Stimulated activated CD8-positive, alpha-beta memory T cell treated with anti-CD3 and anti-CD28 coated beads, Interleukin-4, amount 100 ng/mL, for 24 hours (primary cell): ENCODE data around the gene QRFPR.
"Not testable (repeated sequence)": the region's sequence is repeated elsewhere in the genome, so short reads cannot be mapped to it uniquely, and the experiment has no call there.

ENCODE experiments used
- DNase-seq: peaks from one replicate; pipeline ENCODE4 v3.0.0-alpha.2; 2020; ENCODE audit warnings: low read depth

QRFPR gene

GRCh38 chr4:121339824-121340223 lies 41.0 kb downstream of the QRFPR start:
- no peak for DNase-seq

- DNase-seq, result no peak
Measured at GRCh38 chr4:121339307-121339706, 41.5 kb downstream of the QRFPR start.

GRCh38 chr4:121338518-121338917 lies 42.3 kb downstream of the QRFPR start:
- no peak for DNase-seq

GRCh38 chr4:121336706-121337105 lies 44.1 kb downstream of the QRFPR start:
- no peak for DNase-seq

DNA sequence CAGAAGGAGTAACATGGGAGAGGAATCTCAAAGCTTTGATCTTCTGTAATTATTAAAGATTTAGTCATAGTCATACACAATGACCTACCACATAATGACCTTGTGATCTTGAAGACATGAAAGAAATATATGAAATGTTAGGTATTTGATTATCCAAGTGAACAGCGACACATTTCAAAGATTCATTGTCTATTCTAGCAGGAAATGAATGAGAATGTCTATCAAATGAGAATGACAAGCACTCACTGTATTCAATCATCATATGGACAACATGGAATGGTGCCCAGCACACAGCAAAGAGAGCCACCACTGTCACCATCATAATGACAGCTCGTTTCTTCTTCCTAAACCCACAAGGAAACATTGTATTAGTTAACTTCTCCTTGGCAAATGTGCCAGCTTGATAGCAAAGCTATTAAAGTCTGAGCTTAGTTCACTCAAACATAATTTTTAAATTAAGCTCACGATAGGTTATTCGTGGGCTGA lies 50.6 kb downstream of the QRFPR start:
- DNase-seq, result no peak

DNA sequence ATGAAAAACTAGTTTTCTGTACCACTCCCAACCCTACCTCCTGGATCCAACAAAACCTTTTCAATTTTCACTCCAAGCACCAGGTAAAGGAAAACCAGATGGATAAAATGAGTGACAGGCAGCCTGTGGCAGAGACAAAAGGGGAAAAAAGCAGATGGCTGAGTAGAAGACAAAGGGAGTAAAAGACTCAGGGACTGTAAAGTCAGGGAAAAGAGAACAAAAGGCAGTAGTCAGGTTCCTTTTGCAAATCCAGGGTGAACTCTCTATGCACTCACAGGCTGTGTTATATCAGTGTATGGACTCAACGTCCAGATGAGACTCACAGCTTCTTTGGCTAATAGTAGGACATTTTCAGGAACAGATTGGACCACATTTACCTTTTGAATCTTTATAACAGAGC lies 54.2 kb downstream of the QRFPR start:
- DNase-seq, result no peak

GRCh38 chr4:121324331-121324730 lies 56.5 kb downstream of the QRFPR start:
- no peak for DNase-seq

GRCh38 chr4:121321466-121321865 lies 59.4 kb downstream of the QRFPR start:
- no peak for DNase-seq

DNA sequence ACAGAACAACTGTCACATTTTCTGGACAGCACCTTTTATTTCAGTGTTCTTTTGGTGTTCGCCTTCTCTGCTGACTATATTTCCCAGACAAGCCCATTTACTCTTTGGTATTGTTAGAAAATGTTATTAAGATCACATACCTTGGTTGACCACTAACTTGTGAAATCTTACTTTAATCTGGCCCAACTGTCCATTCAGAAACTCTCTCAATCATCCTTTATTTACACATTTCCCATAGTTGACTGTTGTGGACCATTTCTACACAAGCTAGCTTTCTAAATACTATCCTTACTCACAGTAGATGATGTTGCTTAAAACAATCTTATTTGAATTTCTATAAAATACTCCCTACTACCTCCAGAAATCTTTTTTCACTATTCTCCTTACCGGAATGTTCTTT lies 64.7 kb downstream of the QRFPR start:
- DNase-seq, result no peak

GRCh38 chr4:121313430-121313829 lies 67.4 kb downstream of the QRFPR start:
- DNase-seq, result not testable (repeated sequence)

DNA sequence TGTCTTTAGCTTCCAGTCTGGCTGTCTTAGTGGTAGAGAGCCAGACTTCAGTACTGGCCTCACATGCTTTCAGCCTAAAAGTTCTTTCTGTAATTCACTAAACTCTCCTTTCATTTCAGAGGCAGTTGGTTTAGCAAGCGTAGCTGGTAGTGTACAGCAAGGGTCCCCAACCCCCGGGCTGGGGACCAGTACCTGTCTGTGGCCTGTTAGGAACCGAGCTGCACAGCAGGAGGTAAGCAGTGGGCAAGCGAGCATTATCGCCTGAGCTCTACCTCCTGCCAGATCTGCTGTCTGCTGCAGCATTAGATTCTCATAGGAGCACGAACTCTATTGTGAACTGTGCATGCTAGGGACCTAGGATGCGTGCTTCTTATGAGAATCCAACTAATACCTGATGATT lies 72.0 kb downstream of the QRFPR start:
- no peak for DNase-seq

- no peak for DNase-seq
Measured at GRCh38 chr4:121308328-121308663, 72.5 kb downstream of the QRFPR start.

DNA sequence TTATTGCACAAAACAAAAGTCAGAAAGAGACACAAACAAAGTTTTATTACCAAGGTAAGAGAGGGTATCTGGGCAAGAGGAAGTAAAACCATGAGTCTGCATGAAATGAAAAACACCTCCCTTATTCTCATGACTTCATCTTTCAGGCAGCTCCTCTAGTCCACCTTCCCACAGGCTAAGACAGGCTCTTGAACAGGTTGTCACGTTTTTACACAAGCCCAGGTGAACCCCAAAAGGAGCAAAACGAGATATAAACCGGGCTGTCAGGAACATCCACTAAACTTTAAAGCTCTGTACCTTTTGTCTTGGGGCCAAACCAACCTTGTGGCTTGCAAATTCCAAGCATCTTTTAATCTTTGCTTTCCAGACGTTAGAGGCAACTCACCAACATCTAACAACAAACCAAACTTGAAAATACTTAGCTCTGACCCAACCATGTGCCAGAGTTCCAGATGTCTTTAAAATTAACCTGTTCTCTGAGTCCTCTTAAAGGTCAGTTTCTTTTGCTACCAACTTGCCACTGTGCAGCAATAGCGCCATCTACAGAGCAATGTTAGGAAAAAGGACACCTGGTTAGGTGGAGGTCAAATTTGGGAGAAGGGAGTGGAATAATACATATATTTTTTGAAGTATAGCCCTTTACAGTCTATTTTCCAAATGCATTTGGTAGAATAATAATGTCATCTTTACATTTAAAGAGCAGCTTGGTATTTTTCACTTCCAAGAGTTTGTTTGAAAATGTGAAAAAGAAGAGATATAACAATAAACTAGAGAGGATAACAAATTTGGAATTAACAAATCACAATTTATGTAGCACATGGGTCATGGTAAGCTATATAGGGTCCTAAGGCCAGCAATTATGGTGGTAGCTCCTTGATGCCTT lies 73.1 kb downstream of the QRFPR start:
- no peak for DNase-seq

GRCh38 chr4:121306931-121307330 lies 73.9 kb downstream of the QRFPR start:
- DNase-seq, result no peak

- DNase-seq, result no peak
Measured at GRCh38 chr4:121304893-121305292, 75.9 kb downstream of the QRFPR start.

- no peak for DNase-seq
Measured at GRCh38 chr4:121299367-121299766, 81.5 kb downstream of the QRFPR start.

DNA sequence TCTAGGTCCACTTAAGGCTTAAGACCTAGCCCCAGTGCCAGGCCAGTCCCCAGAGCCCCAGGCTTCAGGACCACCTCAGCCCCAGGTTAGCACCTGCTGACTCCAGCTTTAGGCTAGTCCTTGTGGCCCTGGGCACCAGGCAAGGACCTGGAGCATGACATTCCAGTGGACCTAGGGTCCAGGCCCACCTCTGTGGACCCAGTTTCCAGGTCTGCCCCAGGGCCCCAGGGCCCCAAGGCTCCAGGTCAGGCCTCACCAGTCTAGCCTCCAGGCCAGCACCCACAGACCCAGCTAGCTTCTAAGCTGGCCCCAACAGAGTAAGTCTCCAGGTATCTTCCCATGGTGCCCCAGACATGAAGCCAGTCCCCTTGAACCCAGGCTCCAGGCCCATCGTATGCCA lies 97.5 kb downstream of the QRFPR start:
- no peak for DNase-seq

- DNase-seq, result no peak
Measured at GRCh38 chr4:121280425-121280824, 100.4 kb downstream of the QRFPR start.

GRCh38 chr4:121278811-121279368 lies 101.9 kb downstream of the QRFPR start:
- DNase-seq, result no peak
